Astrocyte (in vitro differentiated cells and primary cell): Measurements from ENCODE around the gene RALY. TPM values are rescaled to one million over a fixed set of nuclear protein-coding genes. Genes with fewer than 3 reads are reported as not detected.

Experiments used
- DNase-seq: peaks from one replicate; pipeline ENCODE4 v3.0.0-alpha.2; 2010; ENCODE audit warnings: low read depth
- FAIRE-seq: peaks from 2 replicates; lab custom pipeline; 2011; peaks lifted over from hg19 to GRCh38; lab: Jason Lieb, UNC
- H2AFZ ChIP-seq: 2 replicates; pipeline ENCODE4 v1.6.0; 2012; ENCODE audit warnings: low read depth, low read length, inconsistent platforms
- H3K27ac ChIP-seq: 2 replicates; pipeline ENCODE4 v1.5.1; 2011; ENCODE audit warnings: low read depth, low read length, inconsistent platforms
- H3K27me3 ChIP-seq: 2 replicates; pipeline ENCODE4 v1.6.0; 2011; ENCODE audit warnings: low read length, inconsistent platforms; ENCODE audit not compliant: insufficient read depth
- H3K36me3 ChIP-seq: 2 replicates; pipeline ENCODE4 v1.5.1; 2011; ENCODE audit warnings: low read length, inconsistent platforms; ENCODE audit not compliant: insufficient read depth
- H3K4me1 ChIP-seq: 2 replicates; pipeline ENCODE4 v1.5.1; 2011; ENCODE audit warnings: low read length, inconsistent platforms; ENCODE audit not compliant: insufficient read depth
- H3K4me2 ChIP-seq: 2 replicates; pipeline ENCODE4 v1.6.0; 2012; ENCODE audit warnings: low read length, inconsistent platforms
- H3K4me3 ChIP-seq: 2 replicates; pipeline ENCODE4 v1.5.1; 2011; ENCODE audit warnings: low read depth, mild to moderate bottlenecking, low read length, inconsistent platforms; ENCODE audit not compliant: insufficient read depth
- H3K79me2 ChIP-seq: 2 replicates; pipeline ENCODE4 v1.6.0; 2012; ENCODE audit warnings: mild to moderate bottlenecking, low read length, inconsistent platforms; ENCODE audit not compliant: insufficient read depth
- H3K9ac ChIP-seq: 2 replicates; pipeline ENCODE4 v1.6.0; 2012; ENCODE audit warnings: mild to moderate bottlenecking, low read length, inconsistent platforms
- H3K9me3 ChIP-seq: 2 replicates; pipeline ENCODE4 v1.5.1; 2012; ENCODE audit warnings: low read depth, mild to moderate bottlenecking, low read length, inconsistent platforms; ENCODE audit not compliant: insufficient read depth
- H4K20me1 ChIP-seq: 2 replicates; pipeline ENCODE4 v1.6.0; 2012; ENCODE audit warnings: low read length, inconsistent platforms; ENCODE audit not compliant: insufficient read depth
- H3K27ac Mint-ChIP-seq: one replicate; pipeline ENCODE4 v1.8.0; 2021; ENCODE audit warnings: mild to moderate bottlenecking, mixed read lengths; ENCODE audit not compliant: unreplicated experiment
- H3K27me3 Mint-ChIP-seq: one replicate; pipeline ENCODE4 v1.8.0; 2021; ENCODE audit warnings: low read depth, mixed read lengths; ENCODE audit not compliant: unreplicated experiment
- H3K36me3 Mint-ChIP-seq: one replicate; pipeline ENCODE4 v1.8.0; 2021; ENCODE audit warnings: low read depth, mixed read lengths; ENCODE audit not compliant: unreplicated experiment
- H3K4me1 Mint-ChIP-seq: one replicate; pipeline ENCODE4 v1.8.0; 2021; ENCODE audit warnings: low read depth, mixed read lengths; ENCODE audit not compliant: unreplicated experiment
- H3K4me3 Mint-ChIP-seq: one replicate; pipeline ENCODE4 v1.8.0; 2021; ENCODE audit warnings: mild to moderate bottlenecking, moderate library complexity, mixed read lengths; ENCODE audit not compliant: unreplicated experiment
- H3K9me3 Mint-ChIP-seq: one replicate; pipeline ENCODE4 v1.8.0; 2021; ENCODE audit warnings: mild to moderate bottlenecking, mixed read lengths; ENCODE audit not compliant: unreplicated experiment
- EZH2 ChIP-seq: IDR thresholded peaks from 2 replicates; pipeline ENCODE4 v1.6.1; 2012; ENCODE audit warnings: mild to moderate bottlenecking, low read length, inconsistent platforms; ENCODE audit not compliant: insufficient read depth
- total RNA-seq: library from RNA; stranded (reverse); gene quantifications from 2 replicates; pipeline ENCODE4 v1.2.1, GENCODE V29; 2021
- TF ChIP-seq, protein P1 (sequence below): IDR thresholded peaks from 2 replicates; pipeline ENCODE4 v1.5.1; 2011; ENCODE audit warnings: low read depth, mild to moderate bottlenecking, inconsistent platforms, low read length, moderate library complexity; ENCODE audit not compliant: insufficient read depth

The RALY gene
- total RNA-seq, 1 donor from 2014 or later: 105 TPM

DNA sequence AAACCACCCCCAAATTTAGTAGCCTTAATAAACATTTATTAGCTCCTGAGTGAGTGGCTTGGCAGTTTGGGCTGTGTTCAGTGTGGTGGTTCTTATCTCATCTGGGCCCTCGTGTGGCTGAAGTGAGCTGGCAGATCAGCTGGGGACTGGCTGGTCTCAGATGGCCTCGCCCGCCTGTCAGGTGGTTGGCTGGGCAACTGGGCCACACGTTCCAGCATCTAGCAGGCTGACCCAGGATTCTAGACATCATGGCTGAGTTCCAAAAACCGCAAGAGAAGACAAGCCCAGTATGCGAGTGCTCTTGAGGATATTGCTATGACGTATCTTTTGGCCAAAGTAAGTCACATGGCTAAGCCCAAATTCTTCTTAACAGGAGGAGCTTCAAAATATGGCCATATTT is 89.4 kb downstream of the RALY start:
- no peak for TF ChIP-seq EZH2
- peaks cover 8% of the 10 kb centered on the region for H3K4me1 Mint-ChIP-seq
- no peak overlapping the region for H2AFZ ChIP-seq
- no peaks in the 10 kb centered on the region for H3K27me3 ChIP-seq
- FAIRE-seq (no peak), DNase-seq (peak; percentile 98)
- H4K20me1 ChIP-seq: peaks cover 93% of the 10 kb centered on the region
- peaks cover 12% of the 10 kb centered on the region for H3K4me1 ChIP-seq
- H3K27ac ChIP-seq: peak overlapping the region; percentile 24
- no peaks in the 10 kb centered on the region for H3K9me3 ChIP-seq
- peaks cover 17% of the 10 kb centered on the region for H3K36me3 ChIP-seq
- H3K9me3 Mint-ChIP-seq: no peaks in the 10 kb centered on the region
- H3K27me3 Mint-ChIP-seq: no peaks in the 10 kb centered on the region
- no peaks in the 10 kb centered on the region for H3K79me2 ChIP-seq
- no peak overlapping the region for H3K27ac Mint-ChIP-seq
- H3K36me3 Mint-ChIP-seq: peaks cover 32% of the 10 kb centered on the region
- peak overlapping the region; percentile 3 for H3K4me2 ChIP-seq
- no peak overlapping the region for H3K4me3 ChIP-seq
- no peak overlapping the region for H3K4me3 Mint-ChIP-seq
- H3K9ac ChIP-seq: peak overlapping the region; percentile 10

DNA sequence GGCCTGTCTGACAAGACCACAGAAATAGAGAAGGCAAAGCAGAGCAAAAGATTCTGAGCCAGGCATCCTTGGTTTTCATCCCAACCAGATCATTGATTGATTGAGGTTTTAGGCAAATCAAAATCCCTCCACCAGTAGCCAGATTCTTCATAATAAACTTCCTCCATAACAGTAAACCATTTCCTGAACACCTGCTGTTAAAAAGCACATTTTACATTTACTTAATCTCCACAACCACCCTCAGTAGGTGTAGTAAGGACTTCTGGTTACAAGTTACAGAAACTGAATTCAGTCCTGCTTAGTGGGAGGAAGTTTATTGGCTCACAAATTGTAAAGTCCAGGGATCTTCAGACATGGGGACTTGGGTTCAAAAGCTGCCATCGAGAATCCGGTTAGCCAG is 90.1 kb downstream of the RALY start:
- Histone ChIP-seq H3K4me1 (peaks cover 12% of the 10 kb centered on the region), H3K79me2 (no peaks in the 10 kb centered on the region), H3K9ac (no peak overlapping the region), H3K4me2 (no peak overlapping the region), H3K4me3 (no peak overlapping the region), H3K36me3 (peaks cover 22% of the 10 kb centered on the region), H3K27ac (peak overlapping the region; percentile 24), H2AFZ (no peak overlapping the region), H4K20me1 (peaks cover 93% of the 10 kb centered on the region), H3K9me3 (no peaks in the 10 kb centered on the region), H3K27me3 (no peaks in the 10 kb centered on the region)
- Mint-ChIP-seq H3K9me3 (no peaks in the 10 kb centered on the region), H3K36me3 (peaks cover 35% of the 10 kb centered on the region), H3K27ac (no peak overlapping the region), H3K4me1 (peaks cover 8% of the 10 kb centered on the region), H3K27me3 (no peaks in the 10 kb centered on the region), H3K4me3 (no peak overlapping the region)
- DNase-seq (no peak), FAIRE-seq (no peak)
- TF ChIP-seq EZH2: no peak
- TF ChIP-seq, protein P1, sequence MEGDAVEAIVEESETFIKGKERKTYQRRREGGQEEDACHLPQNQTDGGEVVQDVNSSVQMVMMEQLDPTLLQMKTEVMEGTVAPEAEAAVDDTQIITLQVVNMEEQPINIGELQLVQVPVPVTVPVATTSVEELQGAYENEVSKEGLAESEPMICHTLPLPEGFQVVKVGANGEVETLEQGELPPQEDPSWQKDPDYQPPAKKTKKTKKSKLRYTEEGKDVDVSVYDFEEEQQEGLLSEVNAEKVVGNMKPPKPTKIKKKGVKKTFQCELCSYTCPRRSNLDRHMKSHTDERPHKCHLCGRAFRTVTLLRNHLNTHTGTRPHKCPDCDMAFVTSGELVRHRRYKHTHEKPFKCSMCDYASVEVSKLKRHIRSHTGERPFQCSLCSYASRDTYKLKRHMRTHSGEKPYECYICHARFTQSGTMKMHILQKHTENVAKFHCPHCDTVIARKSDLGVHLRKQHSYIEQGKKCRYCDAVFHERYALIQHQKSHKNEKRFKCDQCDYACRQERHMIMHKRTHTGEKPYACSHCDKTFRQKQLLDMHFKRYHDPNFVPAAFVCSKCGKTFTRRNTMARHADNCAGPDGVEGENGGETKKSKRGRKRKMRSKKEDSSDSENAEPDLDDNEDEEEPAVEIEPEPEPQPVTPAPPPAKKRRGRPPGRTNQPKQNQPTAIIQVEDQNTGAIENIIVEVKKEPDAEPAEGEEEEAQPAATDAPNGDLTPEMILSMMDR: no peak

DNA sequence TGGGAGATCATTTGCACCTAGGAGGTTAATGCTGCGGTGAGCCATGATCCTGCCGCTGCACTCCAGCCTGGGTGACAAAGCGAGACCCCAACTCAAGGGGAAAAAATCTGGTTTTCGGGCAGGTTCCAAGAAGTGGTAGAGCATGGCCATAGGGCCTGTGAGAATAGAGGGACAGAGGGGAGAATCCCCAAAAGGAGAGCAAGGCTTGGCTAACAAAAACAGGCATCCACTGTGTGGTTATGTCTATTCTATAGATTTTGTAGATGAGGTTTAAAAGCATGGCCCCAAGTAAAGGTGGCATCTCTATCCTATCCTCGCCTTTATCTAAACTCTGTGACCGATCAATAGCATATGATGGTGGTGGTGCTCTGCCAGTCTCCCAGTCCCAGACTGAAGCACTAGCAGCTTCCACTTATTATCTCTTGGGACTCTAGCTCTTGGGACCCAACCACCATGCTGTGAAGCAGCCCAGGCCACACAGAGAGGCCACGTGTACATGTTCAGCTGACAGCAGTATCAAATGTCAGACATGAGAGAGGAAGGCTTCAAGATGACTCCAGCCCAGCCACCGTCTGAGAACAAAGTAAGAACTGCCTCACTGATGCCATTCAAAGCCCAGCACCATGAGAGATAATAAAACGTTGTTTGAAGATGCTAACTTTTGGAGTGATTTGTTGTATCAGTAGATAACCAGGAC is 90.7 kb downstream of the RALY start:
- Histone ChIP-seq H3K4me3 (no peak overlapping the region), H2AFZ (no peak overlapping the region), H3K4me1 (peaks cover 12% of the 10 kb centered on the region), H3K79me2 (peaks cover 3% of the 10 kb centered on the region), H3K36me3 (peaks cover 25% of the 10 kb centered on the region), H3K9ac (no peak overlapping the region), H3K9me3 (no peaks in the 10 kb centered on the region), H3K27me3 (no peaks in the 10 kb centered on the region), H4K20me1 (peaks cover 93% of the 10 kb centered on the region), H3K4me2 (no peak overlapping the region), H3K27ac (no peak overlapping the region)
- Mint-ChIP-seq H3K27ac (no peak overlapping the region), H3K9me3 (no peaks in the 10 kb centered on the region), H3K4me3 (no peak overlapping the region), H3K36me3 (peaks cover 30% of the 10 kb centered on the region), H3K4me1 (peaks cover 8% of the 10 kb centered on the region), H3K27me3 (no peaks in the 10 kb centered on the region)
- FAIRE-seq (no peak), DNase-seq (no peak)
- no peak for TF ChIP-seq EZH2
- TF ChIP-seq, protein P1: no peak
